Stomach (tissue), 4 donors: ENCODE measurements around the gene FADS2.

ENCODE experiments used
- CTCF ChIP-seq, 7 experiments: fragments of 450-650 bp in 4 of 7; fragments of 200-600 bp in 3 of 7; sonication (generic) in 3 of 7; IDR thresholded peaks; one replicate each; pipeline ENCODE4 v1.5.1; 2016 to 2019; ENCODE audit warnings: antibody characterized with exemption in 7 of 7, control low read depth in 2 of 7, mild to moderate bottlenecking in 1 of 7
- EP300 ChIP-seq: sonication (generic); formaldehyde crosslinking; IDR thresholded peaks from one replicate; pipeline ENCODE4 v1.6.1; 2017; ENCODE audit warnings: antibody characterized with exemption
- POLR2A ChIP-seq, 4 donors: fragments of 450-650 bp; IDR thresholded peaks; one replicate each; pipeline ENCODE4 v1.6.1; 2016; ENCODE audit warnings: antibody characterized with exemption in 4 of 4, control low read depth in 2 of 4, mild to moderate bottlenecking in 1 of 4, moderate library complexity in 1 of 4
- POLR2AphosphoS5 ChIP-seq, 3 donors: sonication (generic); formaldehyde crosslinking; IDR thresholded peaks; one replicate each; pipeline ENCODE4 v1.6.1; 2016; ENCODE audit warnings: antibody characterized with exemption in 3 of 3

- TF ChIP-seq CTCF (IDR thresholded peaks at IDR 0.05) (no peak), POLR2AphosphoS5 (IDR thresholded peaks at IDR 0.05) (no peak), EP300 (no peak), POLR2A (IDR thresholded peaks at IDR 0.05) (no peak)
These were observed 7.9 kb upstream of the FADS2 start for GRCh38 chr11:61820174-61820573.
